Loucy (cell line): ENCODE measurements around the gene TRPV5.

Experiments
- H2AFZ ChIP-seq: fragments of 200-600 bp; sonication (generic); 2 replicates; pipeline ENCODE4 v1.6.0; 2016; ENCODE audit warnings: antibody characterized with exemption, mild to moderate bottlenecking, low read length, moderate library complexity
- H3F3A ChIP-seq: fragments of 200-600 bp; 2 replicates; pipeline ENCODE4 v1.6.0; 2016; ENCODE audit warnings: antibody characterized with exemption, low read depth, mild to moderate bottlenecking
- H3K27me3 ChIP-seq: fragments of 200-600 bp; sonication (generic); 2 replicates; pipeline ENCODE4 v1.6.1; 2014; ENCODE audit warnings: low read length, mild to moderate bottlenecking; ENCODE audit not compliant: insufficient read depth, poor library complexity, severe bottlenecking
- H3K36me3 ChIP-seq: fragments of 200-600 bp; sonication (generic); 2 replicates; pipeline ENCODE4 v1.6.1; 2016; ENCODE audit warnings: low read length; ENCODE audit not compliant: insufficient read depth
- H3K4me1 ChIP-seq: fragments of 200-600 bp; sonication (generic); 2 replicates; pipeline ENCODE4 v1.5.1; 2014; ENCODE audit warnings: low read length, mild to moderate bottlenecking; ENCODE audit not compliant: insufficient read depth, poor library complexity, severe bottlenecking
- H3K4me2 ChIP-seq: fragments of 200-600 bp; sonication (generic); 2 replicates; pipeline ENCODE4 v1.6.0; 2014; ENCODE audit warnings: antibody characterized with exemption, low read length, low read depth, mild to moderate bottlenecking; ENCODE audit not compliant: poor library complexity, severe bottlenecking
- H3K4me3 ChIP-seq: fragments of 200-600 bp; sonication (generic); 2 replicates; pipeline ENCODE4 v1.5.1; 2014; ENCODE audit warnings: low read length, mild to moderate bottlenecking, mixed read lengths; ENCODE audit not compliant: poor library complexity, severe bottlenecking
- H3K79me2 ChIP-seq: fragments of 200-600 bp; sonication (generic); 2 replicates; pipeline ENCODE4 v1.6.1; 2014; ENCODE audit warnings: low read length; ENCODE audit not compliant: insufficient read depth
- H3K9ac ChIP-seq: fragments of 200-600 bp; sonication (generic); 2 replicates; pipeline ENCODE4 v1.6.0; 2014; ENCODE audit warnings: mild to moderate bottlenecking, low read depth, low read length, moderate library complexity; ENCODE audit not compliant: poor library complexity, severe bottlenecking
- H3K9me2 ChIP-seq: fragments of 200-600 bp; sonication (generic); replicated peaks from 2 replicates; pipeline ENCODE4 v1.6.1; 2016; ENCODE audit warnings: low read depth, low read length, mixed read lengths
- H3K9me3 ChIP-seq: fragments of 200-600 bp; sonication (generic); 2 replicates; pipeline ENCODE4 v1.6.1; 2014; ENCODE audit warnings: mild to moderate bottlenecking, antibody characterized with exemption, low read length, low read depth; ENCODE audit not compliant: insufficient read depth
- H4K20me1 ChIP-seq: fragments of 200-600 bp; sonication (generic); 2 replicates; pipeline ENCODE4 v1.6.0; 2014; ENCODE audit warnings: antibody characterized with exemption, low read length, mild to moderate bottlenecking; ENCODE audit not compliant: insufficient read depth, poor library complexity, severe bottlenecking
- EZH2phosphoT487 ChIP-seq: fragments of 200-600 bp; IDR thresholded peaks from 2 replicates; pipeline ENCODE4 v1.6.1; 2018; ENCODE audit warnings: antibody characterized with exemption, mild to moderate bottlenecking, moderate library complexity, borderline replicate concordance
- TF ChIP-seq, protein P1 (sequence below): fragments of 200-600 bp; sonication (generic); conservative IDR thresholded peaks from 2 replicates; pipeline ENCODE4 v1.5.1; 2014; ENCODE audit warnings: mild to moderate bottlenecking, antibody characterized with exemption, low read length

The TRPV5 gene

GRCh38 chr7:142859829-142860228, 73.7 kb downstream of the TRPV5 start:
- Histone ChIP-seq H4K20me1 (peaks cover 6% of the 10 kb centered on the region), H3K4me2 (peak overlapping the region; percentile 99), H2AFZ (no peak overlapping the region), H3K4me1 (peaks cover 55% of the 10 kb centered on the region), H3K36me3 (peaks cover 22% of the 10 kb centered on the region; the same call in 1 of the 2 replicates), H3K27me3 (no peaks in the 10 kb centered on the region), H3K9ac (peak overlapping the region; percentile 51), H3K9me2 (no peaks in the 10 kb centered on the region), H3K4me3 (peak overlapping the region; percentile 42), H3K79me2 (peaks cover 60% of the 10 kb centered on the region), H3K9me3 (no peaks in the 10 kb centered on the region), H3F3A (no peaks in the 10 kb centered on the region)
- TF ChIP-seq EZH2phosphoT487, result no peak
- TF ChIP-seq, protein P1, sequence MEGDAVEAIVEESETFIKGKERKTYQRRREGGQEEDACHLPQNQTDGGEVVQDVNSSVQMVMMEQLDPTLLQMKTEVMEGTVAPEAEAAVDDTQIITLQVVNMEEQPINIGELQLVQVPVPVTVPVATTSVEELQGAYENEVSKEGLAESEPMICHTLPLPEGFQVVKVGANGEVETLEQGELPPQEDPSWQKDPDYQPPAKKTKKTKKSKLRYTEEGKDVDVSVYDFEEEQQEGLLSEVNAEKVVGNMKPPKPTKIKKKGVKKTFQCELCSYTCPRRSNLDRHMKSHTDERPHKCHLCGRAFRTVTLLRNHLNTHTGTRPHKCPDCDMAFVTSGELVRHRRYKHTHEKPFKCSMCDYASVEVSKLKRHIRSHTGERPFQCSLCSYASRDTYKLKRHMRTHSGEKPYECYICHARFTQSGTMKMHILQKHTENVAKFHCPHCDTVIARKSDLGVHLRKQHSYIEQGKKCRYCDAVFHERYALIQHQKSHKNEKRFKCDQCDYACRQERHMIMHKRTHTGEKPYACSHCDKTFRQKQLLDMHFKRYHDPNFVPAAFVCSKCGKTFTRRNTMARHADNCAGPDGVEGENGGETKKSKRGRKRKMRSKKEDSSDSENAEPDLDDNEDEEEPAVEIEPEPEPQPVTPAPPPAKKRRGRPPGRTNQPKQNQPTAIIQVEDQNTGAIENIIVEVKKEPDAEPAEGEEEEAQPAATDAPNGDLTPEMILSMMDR, result no peak

DNA sequence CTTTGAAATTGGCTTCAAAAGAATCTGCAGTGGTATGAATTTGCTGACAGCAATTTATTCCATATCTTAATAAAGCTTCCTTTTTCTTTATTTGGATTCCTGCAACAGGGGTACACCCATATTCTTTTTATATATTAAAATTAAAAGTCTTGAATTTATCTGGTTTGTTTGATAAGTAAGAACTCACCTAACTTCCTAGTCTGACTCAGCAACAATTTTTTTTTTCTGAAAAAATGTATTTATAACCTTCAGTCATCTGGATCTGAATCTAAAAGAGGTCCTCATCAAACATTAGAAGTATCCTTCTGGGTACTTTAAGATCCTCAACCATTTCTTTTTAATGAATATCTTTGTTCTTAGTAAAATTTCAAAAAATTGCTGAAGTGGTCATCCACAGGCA, 74.1 kb downstream of the TRPV5 start:
- Histone ChIP-seq H4K20me1 (peaks cover 6% of the 10 kb centered on the region), H3K36me3 (peaks cover 22% of the 10 kb centered on the region; the same call in 1 of the 2 replicates), H3K27me3 (no peaks in the 10 kb centered on the region), H3K9me2 (no peaks in the 10 kb centered on the region), H3K4me1 (peaks cover 55% of the 10 kb centered on the region), H3K4me2 (peak overlapping the region; percentile 99), H3K9ac (peak overlapping the region; percentile 51), H3K4me3 (peak overlapping the region; percentile 42), H2AFZ (no peak overlapping the region), H3F3A (0 out of 2 replicates have a peak, but pooled peaks cover under 1% of the 10 kb centered on the region), H3K79me2 (peaks cover 60% of the 10 kb centered on the region), H3K9me3 (no peaks in the 10 kb centered on the region)
- TF ChIP-seq EZH2phosphoT487, result no peak
- TF ChIP-seq, protein P1, result no peak
